ENCODE measurements around the gene CDADC1.
"Not testable (repeated sequence)": the region's sequence is repeated elsewhere in the genome, so short reads cannot be mapped to it uniquely, and the experiment has no call there.

CDADC1 gene

DNA sequence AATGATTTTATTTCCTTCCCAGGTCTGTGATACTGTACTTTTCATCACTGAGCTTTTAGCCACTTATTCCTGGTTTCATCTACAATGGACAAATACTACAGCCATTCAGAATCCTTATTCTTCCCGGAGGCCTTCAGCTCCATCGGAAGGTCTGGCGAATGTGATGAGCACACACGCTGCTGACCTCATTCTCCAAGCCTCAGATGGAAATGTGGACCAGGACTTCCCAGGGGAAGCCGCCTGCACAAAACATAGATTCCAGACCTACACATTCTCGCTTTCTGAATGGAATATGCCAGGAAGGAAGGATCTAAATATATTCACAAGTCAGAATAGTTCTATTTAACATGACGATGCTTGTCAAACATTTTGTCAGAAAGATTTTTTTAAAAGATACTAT is 75.6 kb downstream of the CDADC1 start:
- no peak for TF ChIP-seq TAF1 (IDR thresholded peaks at IDR 0.05; ENCODE audit: borderline replicate concordance, low read depth, low read length)
- DNase-seq (ENCODE audit: insufficient read length) = no peak
- no peak for FAIRE-seq

- no peak for FAIRE-seq
- TF ChIP-seq TAF1 (IDR thresholded peaks at IDR 0.05; ENCODE audit: borderline replicate concordance, low read depth, low read length) (no peak), POLR2A (IDR thresholded peaks at IDR 0.05; ENCODE audit: low read depth, low read length) (no peak), POLR2AphosphoS5 (IDR thresholded peaks at IDR 0.05; ENCODE audit: low read depth, low read length) (no peak)
- DNase-seq (ENCODE audit: insufficient read length) = no peak
Measured at GRCh38 chr13:49326222-49326917, 78.6 kb downstream of the CDADC1 start.

GRCh38 chr13:49327145-49327544 is 79.4 kb downstream of the CDADC1 start:
- DNase-seq (ENCODE audit: insufficient read length); FAIRE-seq: not testable (repeated sequence)

GRCh38 chr13:49329831-49330545 is 82.3 kb downstream of the CDADC1 start:
- DNase-seq (ENCODE audit: insufficient read length) (no peak), FAIRE-seq (no peak)
- TF ChIP-seq POLR2AphosphoS5 (IDR thresholded peaks at IDR 0.05; ENCODE audit: low read depth, low read length) = no peak
- no peak for TF ChIP-seq TAF1 (IDR thresholded peaks at IDR 0.05; ENCODE audit: borderline replicate concordance, low read depth, low read length)
- TF ChIP-seq POLR2A (IDR thresholded peaks at IDR 0.05; ENCODE audit: low read depth, low read length) = no peak

DNA sequence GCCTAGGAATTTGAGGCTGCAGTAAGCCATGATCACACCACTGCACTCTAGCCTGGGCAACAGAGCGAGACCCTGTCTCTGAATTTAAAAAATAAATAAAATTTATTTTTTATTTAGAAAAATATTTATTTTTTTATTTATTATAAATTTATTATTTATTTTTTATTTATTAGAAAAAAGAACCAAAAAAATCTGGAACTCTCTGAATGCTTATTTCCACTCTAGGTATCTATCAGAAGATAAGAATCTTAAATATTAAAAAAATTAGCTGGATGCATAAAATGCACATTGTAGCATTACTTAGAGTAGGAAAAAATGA is 82.8 kb downstream of the CDADC1 start:
- no peak for FAIRE-seq
- DNase-seq (ENCODE audit: insufficient read length) = no peak
- TF ChIP-seq POLR2AphosphoS5 (IDR thresholded peaks at IDR 0.05; ENCODE audit: low read depth, low read length) (no peak), TAF1 (IDR thresholded peaks at IDR 0.05; ENCODE audit: borderline replicate concordance, low read depth, low read length) (no peak), POLR2A (IDR thresholded peaks at IDR 0.05; ENCODE audit: low read depth, low read length) (no peak)

DNA sequence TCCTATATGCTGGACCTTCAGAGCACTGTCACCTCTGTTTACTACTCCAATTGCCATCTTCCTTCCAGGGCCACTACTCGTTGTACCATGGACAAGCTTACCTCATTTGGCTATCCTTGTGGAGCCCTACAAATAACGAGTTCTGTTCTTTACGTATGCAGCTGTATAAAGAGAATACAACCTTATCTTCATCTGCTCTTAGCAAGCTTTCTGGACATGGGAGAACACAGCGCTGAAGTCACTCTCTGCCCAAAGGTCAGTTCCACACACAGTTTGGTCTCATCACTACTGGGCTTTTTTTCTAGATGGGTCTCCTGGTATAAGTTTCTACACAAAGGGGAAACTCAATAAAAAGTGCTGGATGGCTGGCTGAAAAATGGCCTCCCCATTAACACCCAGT is 88.9 kb downstream of the CDADC1 start:
- no peak for FAIRE-seq
- DNase-seq (ENCODE audit: insufficient read length) = no peak
- no peak for TF ChIP-seq POLR2AphosphoS5 (IDR thresholded peaks at IDR 0.05; ENCODE audit: low read depth, low read length)
- no peak for TF ChIP-seq POLR2A (IDR thresholded peaks at IDR 0.05; ENCODE audit: low read depth, low read length)
- TF ChIP-seq TAF1 (IDR thresholded peaks at IDR 0.05; ENCODE audit: borderline replicate concordance, low read depth, low read length) = no peak

DNA sequence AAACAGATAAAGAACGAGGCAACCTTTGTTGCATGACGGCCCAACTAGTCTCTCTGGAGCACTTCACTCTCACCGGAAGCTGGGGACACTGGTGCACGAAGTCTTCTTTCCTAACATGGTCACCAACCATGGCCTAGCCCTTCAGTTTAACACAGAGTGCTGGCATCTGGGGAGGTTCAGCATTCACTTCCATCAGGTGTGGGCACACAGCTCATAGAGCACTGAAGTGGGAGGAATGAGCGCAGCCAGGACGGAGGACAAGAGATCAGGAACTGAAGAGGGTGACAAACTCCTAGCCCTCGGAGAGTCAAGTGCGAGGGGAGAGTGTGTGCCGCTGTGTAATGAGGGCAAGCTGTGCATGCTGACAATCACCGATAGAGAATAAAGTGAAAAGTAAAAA is 92.4 kb downstream of the CDADC1 start:
- no peak for FAIRE-seq
- no peak for DNase-seq (ENCODE audit: insufficient read length)
- TF ChIP-seq POLR2A (IDR thresholded peaks at IDR 0.05; ENCODE audit: low read depth, low read length) (no peak), TAF1 (IDR thresholded peaks at IDR 0.05; ENCODE audit: borderline replicate concordance, low read depth, low read length) (no peak), POLR2AphosphoS5 (IDR thresholded peaks at IDR 0.05; ENCODE audit: low read depth, low read length) (no peak)

DNA sequence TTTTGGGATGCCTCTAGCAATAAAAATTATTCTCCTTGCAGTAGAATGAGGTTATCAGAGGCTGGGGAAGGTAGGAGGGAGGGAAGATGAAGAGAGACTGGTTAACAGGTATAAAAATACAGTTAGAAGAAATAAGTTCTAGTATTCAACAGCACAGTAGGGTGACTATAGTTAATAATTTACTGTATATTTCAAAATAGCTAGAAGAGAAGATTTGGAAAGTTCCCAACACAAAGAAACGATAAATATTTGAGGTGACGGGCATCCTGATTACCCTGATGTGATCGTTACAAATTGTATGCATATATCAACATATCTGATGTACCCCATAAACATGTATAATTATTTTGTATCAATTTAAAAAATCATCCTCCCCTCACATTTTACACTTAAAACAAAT is 93.8 kb downstream of the CDADC1 start:
- no peak for FAIRE-seq
- no peak for DNase-seq (ENCODE audit: insufficient read length)
- TF ChIP-seq POLR2A (IDR thresholded peaks at IDR 0.05; ENCODE audit: low read depth, low read length) (no peak), TAF1 (IDR thresholded peaks at IDR 0.05; ENCODE audit: borderline replicate concordance, low read depth, low read length) (no peak), POLR2AphosphoS5 (IDR thresholded peaks at IDR 0.05; ENCODE audit: low read depth, low read length) (no peak)

- DNase-seq (ENCODE audit: insufficient read length) = no peak
- FAIRE-seq = no peak
- TF ChIP-seq POLR2AphosphoS5 (IDR thresholded peaks at IDR 0.05; ENCODE audit: low read depth, low read length) (no peak), POLR2A (IDR thresholded peaks at IDR 0.05; ENCODE audit: low read depth, low read length) (no peak), TAF1 (IDR thresholded peaks at IDR 0.05; ENCODE audit: borderline replicate concordance, low read depth, low read length) (no peak)
Measured at GRCh38 chr13:49341941-49342340, 94.2 kb downstream of the CDADC1 start.

- TF ChIP-seq POLR2A (IDR thresholded peaks at IDR 0.05; ENCODE audit: low read depth, low read length) (no peak), POLR2AphosphoS5 (IDR thresholded peaks at IDR 0.05; ENCODE audit: low read depth, low read length) (no peak), TAF1 (IDR thresholded peaks at IDR 0.05; ENCODE audit: borderline replicate concordance, low read depth, low read length) (no peak)
- no peak for FAIRE-seq
- no peak for DNase-seq (ENCODE audit: insufficient read length)
Measured at GRCh38 chr13:49342454-49342853, 94.7 kb downstream of the CDADC1 start.

Data from GM12892 (cell line).